ENCODE results near the gene LHX2. TPM values are rescaled to one million over a fixed set of nuclear protein-coding genes. Genes with fewer than 3 reads are reported as not detected.

Gene LHX2
- total and polyA plus RNA-seq, 9 of the 15 experiments (the other 6 are each of a cell fraction or from before 2014, with no cell fraction given), result 0.07 TPM; not detected in 8

GRCh38 chr9:124040186-124040931 lies 28.8 kb downstream of the LHX2 start:
- H3K9me1 ChIP-seq (ENCODE audit: control insufficient read depth, insufficient read depth, low read length), result no peaks in the 10 kb centered on the region
- ChIA-PET CTCF (ENCODE audit: low intra/inter-chr PET ratio) (interaction anchor here (0.6 to 1.9 kb wide), 3 partner anchors 74 to 638 kb away, joined by 4 to 27 read pairs (median 9); no protein-coding TSS in a partner anchor), POLR2A (interaction anchor here (0.5 to 1.3 kb wide), 3 partner anchors 10 to 409 kb away, joined by 3 to 4 read pairs (median 3); no protein-coding TSS in a partner anchor)
- no peak for FAIRE-seq
- peaks cover 2 to 12% of the 10 kb centered on the region in 2 experiments; a peak in 4 of 5 replicates for H3K4me1 ChIP-seq (replicated peaks in 1 of 2; ENCODE audit: control insufficient read depth in 2 of 2, insufficient read depth in 2 of 2, low read length in 2 of 2)
- H3K79me2 ChIP-seq (ENCODE audit: control insufficient read depth, insufficient read depth, low read length), result no peaks in the 10 kb centered on the region
- H3K4me3 ChIP-seq, result no peak overlapping the region
- TF ChIP-seq NCOA1 (IDR thresholded peaks at IDR 0.05; ENCODE audit: low read depth) (no peak), ZFP36 (IDR thresholded peaks at IDR 0.05; ENCODE audit: low read depth, low read length, partially characterized antibody) (peak; percentile 28), HDAC3 (IDR thresholded peaks at IDR 0.05; ENCODE audit: borderline replicate concordance, partially characterized antibody) (no peak), USF1 (CRISPR knock-in tag; IDR thresholded peaks at IDR 0.05) (0 out of 2 replicates have a peak, but pooled peaks have one; percentile 22), HMGN3 (IDR thresholded peaks at IDR 0.05; ENCODE audit: borderline replicate concordance, extremely low read depth, insufficient read length, low read depth, low read length) (no peak), ZNF263 (CRISPR knock-in tag; IDR thresholded peaks at IDR 0.05; ENCODE audit: borderline replicate concordance) (no peak), RCOR1 (IDR thresholded peaks at IDR 0.05; ENCODE audit: borderline replicate concordance in 1 of 2, low read depth in 2 of 2, low read length in 2 of 2) (no peak), RBM25 (IDR thresholded peaks at IDR 0.05; ENCODE audit: low read depth, low read length, severe bottlenecking) (peak; percentile 5)
- in situ Hi-C loops (cut with MboI) (no loop called here), intact Hi-C loops (cut with micrococcal nuclease) (loop anchor here (2.0 kb wide), 2 partner anchors 496 to 638 kb away; no protein-coding TSS in a partner anchor)
- peak; percentile 7 for ATAC-seq
- BruUV-seq (replicated peaks), result no TSS peak
- peak overlapping the region; percentile 27; the same call in 1 of the 2 replicates for H3K4me2 ChIP-seq (ENCODE audit: insufficient read depth, low read length)
- H4K20me1 ChIP-seq (replicated peaks; ENCODE audit: control insufficient read depth, insufficient read depth, low read length), result peaks cover 17% of the 10 kb centered on the region
- H2AFZ ChIP-seq (ENCODE audit: low read depth, low read length), result peak overlapping the region; percentile 66
- no peak for DNase-seq (ENCODE audit: extremely low read depth in 1 of 4, low spot score in 3 of 4)
- no peaks in the 10 kb centered on the region for H3K36me3 ChIP-seq (ENCODE audit: control insufficient read depth, insufficient read depth, low read length)
- H3K9ac ChIP-seq (ENCODE audit: insufficient read depth in 1 of 2, low read depth in 2 of 2, low read length in 2 of 2), result no peak overlapping the region
- H3K27ac ChIP-seq (ENCODE audit: extremely low read depth, low read depth, low read length), result no peak overlapping the region
- H3K27me3 ChIP-seq (ENCODE audit: control insufficient read depth in 2 of 2, insufficient read depth in 2 of 2, low read length in 2 of 2), result peaks cover 3 to 67% of the 10 kb centered on the region in 2 experiments; a peak in 3 of 5 replicates
- WGBS (ENCODE audit: insufficient coverage, low coverage, missing lambda C conversion rate), result 5% methylated on average over 16 of the region's 21 CpGs
- H3K9me3 ChIP-seq (replicated peaks; ENCODE audit: control insufficient read depth, insufficient read depth, low read depth, low read length), result no peaks in the 10 kb centered on the region
